Central memory CD8-positive, alpha-beta T cell (primary cell): ENCODE data around the gene NHERF1.
A peak's percentile ranks its signal among the peaks of the same experiment; 100 is the strongest.

Experiments used
- ATAC-seq: fragments of 150-1000 bp; cut with Tn5 transposase; replicated peaks from 2 replicates; pipeline ENCODE4 v1.10.0; 2022; ENCODE audit warnings: mild to moderate bottlenecking, moderate FRiP score, moderate number of reproducible peaks; ENCODE audit not compliant: poor library complexity, severe bottlenecking; ENCODE audit errors: extremely low read depth
- DNase-seq, 2 donors: peaks; one replicate each; pipeline ENCODE4 v3.0.0; 2021; ENCODE audit warnings: low spot score in 2 of 2
- H3K27ac Mint-ChIP-seq: one replicate; pipeline ENCODE4 v1.8.0; 2022; ENCODE audit warnings: low read depth, mild to moderate bottlenecking, moderate library complexity, mixed read lengths
- H3K27me3 Mint-ChIP-seq: one replicate; pipeline ENCODE4 v1.8.0; 2022; ENCODE audit warnings: mixed read lengths
- H3K36me3 Mint-ChIP-seq: one replicate; pipeline ENCODE4 v1.8.0; 2022; ENCODE audit warnings: mild to moderate bottlenecking, moderate library complexity, mixed read lengths; ENCODE audit not compliant: insufficient read depth
- H3K4me1 Mint-ChIP-seq: one replicate; pipeline ENCODE4 v1.8.0; 2022; ENCODE audit warnings: mixed read lengths
- H3K4me3 Mint-ChIP-seq: one replicate; pipeline ENCODE4 v1.8.0; 2022; ENCODE audit warnings: mild to moderate bottlenecking, moderate library complexity, mixed read lengths
- H3K9me3 Mint-ChIP-seq: one replicate; pipeline ENCODE4 v1.8.0; 2022; ENCODE audit warnings: mixed read lengths

The NHERF1 gene

GRCh38 chr17:74746376-74746775 lies 2.1 kb upstream of the NHERF1 start:
- peak overlapping the region; percentile 100 for H3K4me3 Mint-ChIP-seq
- no peak for ATAC-seq
- no peak overlapping the region for H3K27ac Mint-ChIP-seq
- no peaks in the 10 kb centered on the region for H3K9me3 Mint-ChIP-seq
- DNase-seq, result no peak
- H3K27me3 Mint-ChIP-seq, result no peaks in the 10 kb centered on the region
- H3K4me1 Mint-ChIP-seq, result peaks cover 60% of the 10 kb centered on the region
- peaks cover 33% of the 10 kb centered on the region for H3K36me3 Mint-ChIP-seq

GRCh38 chr17:74746922-74747321 lies 1.5 kb upstream of the NHERF1 start:
- peaks cover 60% of the 10 kb centered on the region for H3K4me1 Mint-ChIP-seq
- peak overlapping the region; percentile 100 for H3K4me3 Mint-ChIP-seq

GRCh38 chr17:74748279-74748528 lies 224 bp upstream of the NHERF1 start:
- Mint-ChIP-seq H3K4me3 (peak overlapping the region; percentile 100), H3K9me3 (no peaks in the 10 kb centered on the region), H3K36me3 (peaks cover 43% of the 10 kb centered on the region), H3K27ac (no peak overlapping the region), H3K27me3 (no peaks in the 10 kb centered on the region), H3K4me1 (peaks cover 60% of the 10 kb centered on the region)
- ATAC-seq (no peak), DNase-seq (no peak)

More at GRCh38 chr17:74746922-74747321, 1.5 kb upstream of the NHERF1 start:
- peaks cover 36% of the 10 kb centered on the region for H3K36me3 Mint-ChIP-seq
- no peak overlapping the region for H3K27ac Mint-ChIP-seq
- no peaks in the 10 kb centered on the region for H3K9me3 Mint-ChIP-seq
- H3K27me3 Mint-ChIP-seq, result no peaks in the 10 kb centered on the region
- ATAC-seq (no peak), DNase-seq (no peak)

- Mint-ChIP-seq H3K27ac (peak overlapping the region; percentile 98), H3K9me3 (no peaks in the 10 kb centered on the region), H3K27me3 (no peaks in the 10 kb centered on the region), H3K36me3 (peaks cover 46% of the 10 kb centered on the region), H3K4me3 (peak overlapping the region; percentile 100), H3K4me1 (peaks cover 60% of the 10 kb centered on the region)
- peak in 1 of 2 donors; percentile 31 for DNase-seq
- ATAC-seq, result peak; percentile 12
These were observed 1.0 kb downstream of the NHERF1 start for GRCh38 chr17:74749279-74750038.

- peaks cover 60% of the 10 kb centered on the region for H3K4me1 Mint-ChIP-seq
These were observed 1.6 kb downstream of the NHERF1 start for GRCh38 chr17:74750039-74750326.

GRCh38 chr17:74750327-74751069 lies 2.1 kb downstream of the NHERF1 start:
- DNase-seq (no peak), ATAC-seq (no peak)
- H3K4me1 Mint-ChIP-seq, result peaks cover 65% of the 10 kb centered on the region
- peaks cover 50% of the 10 kb centered on the region for H3K36me3 Mint-ChIP-seq
- no peaks in the 10 kb centered on the region for H3K9me3 Mint-ChIP-seq
- H3K27ac Mint-ChIP-seq, result peak overlapping the region; percentile 98
- peak overlapping the region; percentile 100 for H3K4me3 Mint-ChIP-seq
- no peaks in the 10 kb centered on the region for H3K27me3 Mint-ChIP-seq

More at GRCh38 chr17:74750039-74750326, 1.6 kb downstream of the NHERF1 start:
- H3K4me3 Mint-ChIP-seq, result peak overlapping the region; percentile 100
- H3K27me3 Mint-ChIP-seq, result no peaks in the 10 kb centered on the region
- DNase-seq, result no peak
- peaks cover 47% of the 10 kb centered on the region for H3K36me3 Mint-ChIP-seq
- peak overlapping the region; percentile 98 for H3K27ac Mint-ChIP-seq
- no peaks in the 10 kb centered on the region for H3K9me3 Mint-ChIP-seq
- no peak for ATAC-seq

- ATAC-seq (no peak), DNase-seq (no peak)
- Mint-ChIP-seq H3K27ac (peak overlapping the region; percentile 89), H3K27me3 (no peaks in the 10 kb centered on the region), H3K4me3 (peak overlapping the region; percentile 100), H3K36me3 (peaks cover 62% of the 10 kb centered on the region), H3K9me3 (no peaks in the 10 kb centered on the region), H3K4me1 (peaks cover 69% of the 10 kb centered on the region)
These were observed 4.0 kb downstream of the NHERF1 start for GRCh38 chr17:74752415-74752814.

- no peak for ATAC-seq
- Mint-ChIP-seq H3K36me3 (peaks cover 64% of the 10 kb centered on the region), H3K9me3 (no peaks in the 10 kb centered on the region), H3K27me3 (no peaks in the 10 kb centered on the region), H3K4me3 (peak overlapping the region; percentile 100), H3K27ac (peak overlapping the region; percentile 89), H3K4me1 (peaks cover 74% of the 10 kb centered on the region)
- no peak for DNase-seq
These were observed 4.5 kb downstream of the NHERF1 start for GRCh38 chr17:74752822-74753401.

- H3K36me3 Mint-ChIP-seq, result peaks cover 64% of the 10 kb centered on the region
- H3K27ac Mint-ChIP-seq, result peak overlapping the region; percentile 89
- H3K9me3 Mint-ChIP-seq, result no peaks in the 10 kb centered on the region
- peak overlapping the region; percentile 100 for H3K4me3 Mint-ChIP-seq
- peaks cover 89% of the 10 kb centered on the region for H3K4me1 Mint-ChIP-seq
- ATAC-seq, result no peak
- no peaks in the 10 kb centered on the region for H3K27me3 Mint-ChIP-seq
- DNase-seq, result no peak
These were observed 6.4 kb downstream of the NHERF1 start for GRCh38 chr17:74754832-74755231.

- H3K27ac Mint-ChIP-seq, result no peak overlapping the region
- no peak for ATAC-seq
- peaks cover 58% of the 10 kb centered on the region for H3K36me3 Mint-ChIP-seq
- no peaks in the 10 kb centered on the region for H3K9me3 Mint-ChIP-seq
- peaks cover 84% of the 10 kb centered on the region for H3K4me1 Mint-ChIP-seq
- no peak for DNase-seq
- H3K4me3 Mint-ChIP-seq, result peak overlapping the region; percentile 100
- H3K27me3 Mint-ChIP-seq, result no peaks in the 10 kb centered on the region
These were observed 7.1 kb downstream of the NHERF1 start for GRCh38 chr17:74755533-74755932.

GRCh38 chr17:74756891-74757290 lies 8.5 kb downstream of the NHERF1 start:
- peaks cover 46% of the 10 kb centered on the region for H3K36me3 Mint-ChIP-seq
- no peaks in the 10 kb centered on the region for H3K27me3 Mint-ChIP-seq
- DNase-seq (no peak), ATAC-seq (no peak)
- peak overlapping the region; percentile 90 for H3K27ac Mint-ChIP-seq
- H3K4me3 Mint-ChIP-seq, result peak overlapping the region; percentile 100
- H3K9me3 Mint-ChIP-seq, result no peaks in the 10 kb centered on the region
- H3K4me1 Mint-ChIP-seq, result peaks cover 79% of the 10 kb centered on the region

- ATAC-seq (no peak), DNase-seq (no peak)
- Mint-ChIP-seq H3K4me3 (peak overlapping the region; percentile 100), H3K27ac (peak overlapping the region; percentile 90), H3K4me1 (peaks cover 73% of the 10 kb centered on the region), H3K9me3 (no peaks in the 10 kb centered on the region), H3K27me3 (no peaks in the 10 kb centered on the region), H3K36me3 (peaks cover 41% of the 10 kb centered on the region)
These were observed 9.1 kb downstream of the NHERF1 start for GRCh38 chr17:74757502-74757901.
